Measurements from ENCODE around the gene QPRT.
"Not testable (repeated sequence)": the region's sequence is repeated elsewhere in the genome, so short reads cannot be mapped to it uniquely, and the experiment has no call there.

QPRT gene

GRCh38 chr16:29694384-29695195 is 15.6 kb downstream of the QPRT start:
- no peak for DNase-seq

DNA sequence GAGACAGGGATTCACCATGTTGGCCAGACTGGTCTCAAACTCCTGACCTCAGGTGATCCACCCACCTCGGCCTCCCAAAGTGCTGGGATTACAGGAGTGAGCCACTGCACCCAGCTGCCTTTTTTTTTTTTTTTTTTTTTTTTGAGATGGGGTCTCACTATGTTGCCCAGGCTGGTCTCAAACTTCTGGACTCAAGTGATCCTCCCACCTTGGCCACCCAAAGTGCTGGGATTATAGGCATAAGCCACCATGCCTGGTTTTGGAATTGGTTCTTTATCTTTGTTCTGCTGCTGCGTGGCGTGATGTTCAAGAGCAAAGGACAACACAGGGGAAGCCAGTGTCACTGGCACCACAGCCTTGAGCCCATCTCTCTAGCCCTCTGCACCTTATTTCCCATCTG is 16.7 kb downstream of the QPRT start:
- not testable (repeated sequence) for DNase-seq

DNA sequence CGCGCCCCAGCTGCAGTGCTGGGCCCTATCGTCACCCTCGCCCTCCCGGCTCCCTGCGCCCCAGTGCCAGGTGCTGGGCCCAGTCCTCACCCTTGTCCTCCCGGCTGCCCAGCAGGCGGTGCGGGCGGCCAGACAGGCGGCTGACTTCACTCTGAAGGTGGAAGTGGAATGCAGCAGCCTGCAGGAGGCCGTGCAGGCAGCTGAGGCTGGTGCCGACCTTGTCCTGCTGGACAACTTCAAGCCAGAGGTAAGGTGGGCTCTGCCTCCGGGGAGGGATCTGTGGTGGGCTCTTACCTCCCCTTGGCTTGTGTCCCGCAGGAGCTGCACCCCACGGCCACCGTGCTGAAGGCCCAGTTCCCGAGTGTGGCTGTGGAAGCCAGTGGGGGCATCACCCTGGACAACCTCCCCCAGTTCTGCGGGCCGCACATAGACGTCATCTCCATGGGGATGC is 17.9 kb downstream of the QPRT start:
- no peak for DNase-seq

- DNase-seq, result no peak
Measured at GRCh38 chr16:29697391-29697790, 18.4 kb downstream of the QPRT start.

GRCh38 chr16:29698042-29698441 is 19.1 kb downstream of the QPRT start:
- no peak for DNase-seq

- no peak for DNase-seq
Measured at GRCh38 chr16:29698484-29699323, 19.7 kb downstream of the QPRT start.

- DNase-seq, result no peak
Measured at GRCh38 chr16:29699324-29700219, 20.6 kb downstream of the QPRT start.

- DNase-seq, result peak; percentile 79
Measured at GRCh38 chr16:29700253-29700987, 21.4 kb downstream of the QPRT start.

DNA sequence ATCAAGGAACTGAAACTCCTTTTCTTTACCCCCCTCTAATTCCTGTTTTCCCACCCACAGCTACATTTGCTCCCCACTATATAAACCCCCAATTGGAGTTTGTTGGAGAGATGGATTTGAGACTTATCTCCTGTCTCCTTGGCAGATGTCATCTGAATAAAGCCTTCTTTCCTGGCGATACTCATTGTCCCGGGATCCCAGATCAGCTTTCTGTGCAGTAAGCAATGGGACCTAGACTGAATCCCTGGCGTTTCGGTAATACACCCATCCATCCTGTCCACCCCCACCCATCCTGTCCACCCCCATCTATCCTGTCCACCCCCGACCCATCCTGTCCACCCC is 22.2 kb downstream of the QPRT start:
- DNase-seq, result no peak

GRCh38 chr16:29702269-29702668 is 23.3 kb downstream of the QPRT start:
- DNase-seq, result no peak

- DNase-seq, result no peak
Measured at GRCh38 chr16:29705030-29705429, 26.1 kb downstream of the QPRT start.

DNA sequence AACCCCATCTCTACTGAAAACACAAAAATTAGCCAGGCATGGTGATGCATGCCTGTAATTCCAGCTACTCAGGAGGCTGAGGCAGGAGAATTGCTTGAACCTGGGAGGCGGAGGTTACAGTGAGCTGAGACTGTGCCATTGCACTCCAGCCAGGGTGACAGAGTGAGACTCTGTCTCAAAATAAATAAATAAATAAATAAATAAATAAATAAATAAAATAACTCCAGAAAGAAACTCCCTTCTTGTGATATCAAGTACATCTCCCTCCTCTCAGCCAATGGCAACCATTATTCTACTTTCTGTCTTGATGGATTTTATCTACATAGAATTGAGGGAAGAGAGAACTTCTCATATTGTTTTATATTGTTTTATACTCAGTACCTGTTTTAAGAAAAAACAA is 28.2 kb downstream of the QPRT start:
- DNase-seq, result not testable (repeated sequence)

DNA sequence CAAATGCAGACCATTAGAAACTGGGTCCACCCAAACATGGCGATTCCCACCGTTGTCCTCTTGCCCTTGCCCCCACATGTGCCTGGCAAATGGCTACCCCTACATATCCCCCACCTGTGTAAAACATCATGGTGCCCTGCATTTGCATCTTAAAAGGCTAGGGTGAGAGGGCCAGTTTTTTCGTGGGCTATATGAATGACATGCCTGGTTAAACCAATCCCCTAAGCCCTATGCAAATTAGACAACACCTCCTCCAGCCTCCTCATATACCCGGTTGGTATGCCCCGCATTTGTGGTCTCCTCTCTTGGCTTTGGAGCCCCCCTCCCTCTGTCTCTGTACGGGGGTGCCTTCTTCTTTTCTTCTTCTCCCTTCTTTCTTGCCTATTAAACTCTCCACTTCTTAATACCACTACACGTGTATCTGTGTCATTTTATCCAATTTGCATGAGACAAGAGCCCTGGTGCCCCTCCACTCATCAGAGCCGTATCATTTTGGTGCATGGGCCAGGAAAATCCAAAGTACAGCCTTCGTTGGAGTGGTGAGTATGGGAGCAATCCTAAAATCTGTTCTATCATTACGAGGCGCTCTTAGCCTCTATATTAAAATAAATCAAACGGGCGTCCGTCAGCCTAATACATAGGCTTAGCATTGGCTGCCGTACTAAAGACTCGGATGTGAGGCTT is 30.1 kb downstream of the QPRT start:
- no peak for DNase-seq

GRCh38 chr16:29709657-29710056 is 30.7 kb downstream of the QPRT start:
- DNase-seq, result not testable (repeated sequence)

- DNase-seq, result peak; percentile 10
Measured at GRCh38 chr16:29710227-29711219, 31.5 kb downstream of the QPRT start.

DNA sequence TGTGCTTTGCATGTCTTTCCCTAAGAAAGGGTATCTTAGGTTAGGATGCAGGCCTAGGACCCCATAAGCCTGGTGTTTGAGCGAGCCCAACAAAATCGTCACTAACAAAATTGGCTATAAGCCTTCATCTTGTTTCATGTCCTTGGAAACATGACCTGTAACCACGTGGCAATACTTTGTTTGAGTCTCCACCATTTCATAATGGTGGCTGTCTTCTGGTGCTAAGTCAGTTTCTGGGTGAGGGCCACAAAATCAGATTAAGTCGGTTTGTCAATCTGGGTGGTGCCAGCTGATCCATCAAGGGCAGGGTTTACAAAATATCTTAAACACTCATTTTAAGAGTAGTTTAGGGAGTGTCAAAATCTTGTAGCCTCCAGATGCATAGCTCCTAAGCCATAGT is 33.8 kb downstream of the QPRT start:
- no peak for DNase-seq

- no peak for DNase-seq
Measured at GRCh38 chr16:29714396-29714795, 35.4 kb downstream of the QPRT start.

- no peak for DNase-seq
Measured at GRCh38 chr16:29714972-29715371, 36.0 kb downstream of the QPRT start.

- DNase-seq, result no peak
Measured at GRCh38 chr16:29717113-29717512, 38.1 kb downstream of the QPRT start.

DNA sequence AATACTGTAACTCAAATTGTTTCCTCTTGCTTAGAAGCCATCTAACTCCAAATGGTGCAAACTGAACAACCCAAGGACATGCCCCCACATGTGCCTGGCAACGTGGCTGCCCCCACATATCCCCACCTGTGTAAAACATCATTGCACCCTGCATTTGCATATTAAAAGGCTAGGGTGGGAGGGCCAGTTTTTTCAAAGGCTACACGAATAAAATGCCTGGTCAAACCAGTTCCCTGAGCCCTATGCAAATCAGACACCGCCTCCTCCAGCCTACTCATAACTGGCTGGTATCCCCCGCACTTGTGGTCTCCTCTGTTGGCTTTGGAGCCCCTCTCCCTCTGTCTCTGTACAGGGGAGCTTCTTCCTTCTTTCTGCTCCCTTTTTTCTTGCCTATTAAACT is 40.1 kb downstream of the QPRT start:
- no peak for DNase-seq
